ENCODE measurements around the gene KIF23. TPM values are rescaled to one million over a fixed set of nuclear protein-coding genes. Genes with fewer than 3 reads are reported as not detected.
"Not testable (repeated sequence)": the region's sequence is repeated elsewhere in the genome, so short reads cannot be mapped to it uniquely, and the experiment has no call there.

Gene KIF23
- total RNA-seq, 1 donor from 2014 or later = 1.5 TPM

DNA sequence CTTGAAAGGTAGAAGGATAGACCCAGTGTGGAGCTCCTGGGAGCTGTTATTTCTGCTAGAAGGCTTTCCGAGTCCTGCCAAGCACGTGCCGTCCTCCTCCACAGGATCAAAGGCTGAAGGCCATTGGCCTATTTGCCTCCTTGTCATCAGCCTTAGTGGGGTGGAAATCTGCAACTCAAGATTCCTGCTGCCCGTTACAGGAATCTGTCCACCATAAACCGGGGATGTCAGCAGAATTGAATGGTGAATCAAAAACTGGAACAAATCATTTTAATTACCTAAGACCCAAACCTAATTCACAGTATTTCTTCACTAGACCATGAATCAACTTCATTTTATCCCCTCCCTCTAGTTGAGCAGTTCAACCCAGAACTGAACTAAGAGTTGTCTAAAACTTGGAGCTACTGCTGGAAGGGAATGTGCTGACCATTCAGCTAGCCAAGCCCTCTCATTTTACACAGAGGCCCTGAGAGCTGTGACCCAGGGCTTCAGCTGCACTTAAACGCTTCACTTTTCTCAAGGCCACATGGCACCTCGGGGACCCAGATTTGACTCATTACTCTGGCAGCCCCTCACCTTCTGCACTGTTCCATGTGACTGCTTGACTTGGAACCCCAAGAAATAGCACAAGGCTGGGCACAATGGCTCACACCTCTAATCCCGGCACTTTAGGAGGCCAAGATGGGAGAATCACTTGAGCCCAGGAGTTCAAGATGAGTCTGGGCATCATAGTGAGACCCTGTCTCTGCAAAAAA, 36.8 kb upstream of the KIF23 start:
- ATAC-seq (ENCODE audit: low read depth) (no peak), DNase-seq (no peak)
- intact Hi-C loops (cut with micrococcal nuclease) = no loop called here
- ChIA-PET CTCF (no interaction called here), POLR2A (no interaction called here)
- Mint-ChIP-seq H3K4me1 (no peaks in the 10 kb centered on the region), H3K27me3 (peaks cover 26% of the 10 kb centered on the region), H3K9me3 (no peaks in the 10 kb centered on the region), H3K27ac (no peak overlapping the region), H3K4me3 (no peak overlapping the region), H3K36me3 (ENCODE audit: low read depth) (no peaks in the 10 kb centered on the region)
- TF ChIP-seq, protein P1, sequence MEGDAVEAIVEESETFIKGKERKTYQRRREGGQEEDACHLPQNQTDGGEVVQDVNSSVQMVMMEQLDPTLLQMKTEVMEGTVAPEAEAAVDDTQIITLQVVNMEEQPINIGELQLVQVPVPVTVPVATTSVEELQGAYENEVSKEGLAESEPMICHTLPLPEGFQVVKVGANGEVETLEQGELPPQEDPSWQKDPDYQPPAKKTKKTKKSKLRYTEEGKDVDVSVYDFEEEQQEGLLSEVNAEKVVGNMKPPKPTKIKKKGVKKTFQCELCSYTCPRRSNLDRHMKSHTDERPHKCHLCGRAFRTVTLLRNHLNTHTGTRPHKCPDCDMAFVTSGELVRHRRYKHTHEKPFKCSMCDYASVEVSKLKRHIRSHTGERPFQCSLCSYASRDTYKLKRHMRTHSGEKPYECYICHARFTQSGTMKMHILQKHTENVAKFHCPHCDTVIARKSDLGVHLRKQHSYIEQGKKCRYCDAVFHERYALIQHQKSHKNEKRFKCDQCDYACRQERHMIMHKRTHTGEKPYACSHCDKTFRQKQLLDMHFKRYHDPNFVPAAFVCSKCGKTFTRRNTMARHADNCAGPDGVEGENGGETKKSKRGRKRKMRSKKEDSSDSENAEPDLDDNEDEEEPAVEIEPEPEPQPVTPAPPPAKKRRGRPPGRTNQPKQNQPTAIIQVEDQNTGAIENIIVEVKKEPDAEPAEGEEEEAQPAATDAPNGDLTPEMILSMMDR (IDR thresholded peaks at IDR 0.05) = no peak

DNA sequence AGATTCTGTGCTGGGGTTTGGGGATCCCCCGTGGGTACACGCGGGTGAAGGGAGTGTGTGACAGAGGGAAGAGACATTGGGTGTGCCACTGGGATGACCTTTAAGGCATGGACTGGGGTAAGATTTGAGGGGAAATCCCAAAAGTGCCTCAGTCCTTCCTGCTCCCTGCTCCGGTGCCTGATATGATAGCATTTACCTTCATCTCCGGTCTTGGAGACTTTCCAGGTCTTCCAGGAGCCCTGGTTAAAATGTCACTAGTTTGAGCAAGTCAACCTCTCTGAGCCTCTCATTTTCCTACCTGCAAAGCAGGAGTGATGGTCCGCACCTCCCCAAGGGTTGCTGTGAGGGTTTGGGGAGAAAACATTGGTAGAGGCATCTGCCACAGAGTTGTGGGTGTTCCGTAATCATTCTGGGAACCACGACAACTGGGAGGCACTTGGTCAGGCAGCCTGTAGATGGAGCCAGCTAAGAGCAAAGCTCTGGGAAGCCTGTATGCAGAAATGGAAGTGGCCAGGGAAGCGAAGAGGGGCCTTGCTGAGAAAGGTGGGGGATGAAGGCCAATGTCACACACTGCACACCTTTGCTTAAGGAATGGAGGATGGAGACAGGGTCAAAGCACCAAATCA, 33.9 kb upstream of the KIF23 start:
- ChIA-PET CTCF (no interaction called here), POLR2A (no interaction called here)
- H3K36me3 Mint-ChIP-seq (ENCODE audit: low read depth) = no peaks in the 10 kb centered on the region
- H3K9me3 Mint-ChIP-seq = no peaks in the 10 kb centered on the region
- H3K27ac Mint-ChIP-seq = no peak overlapping the region
- no peak overlapping the region for H3K4me3 Mint-ChIP-seq
- H3K27me3 Mint-ChIP-seq = peaks cover 14% of the 10 kb centered on the region
- DNase-seq = no peak
- no peak for ATAC-seq (ENCODE audit: low read depth)
- TF ChIP-seq, protein P1 (IDR thresholded peaks at IDR 0.05) = no peak
- no peaks in the 10 kb centered on the region for H3K4me1 Mint-ChIP-seq
- intact Hi-C loops (cut with micrococcal nuclease) = no loop called here

GRCh38 chr15:69380726-69381105, 33.4 kb upstream of the KIF23 start:
- Mint-ChIP-seq H3K27ac (no peak overlapping the region), H3K27me3 (peaks cover 11% of the 10 kb centered on the region), H3K4me3 (no peak overlapping the region), H3K4me1 (no peaks in the 10 kb centered on the region), H3K36me3 (ENCODE audit: low read depth) (no peaks in the 10 kb centered on the region), H3K9me3 (no peaks in the 10 kb centered on the region)
- ChIA-PET POLR2A (no interaction called here), CTCF (no interaction called here)
- intact Hi-C loops (cut with micrococcal nuclease) = no loop called here
- ATAC-seq (ENCODE audit: low read depth) = no peak
- TF ChIP-seq, protein P1 (IDR thresholded peaks at IDR 0.05) = no peak
- no peak for DNase-seq

DNA sequence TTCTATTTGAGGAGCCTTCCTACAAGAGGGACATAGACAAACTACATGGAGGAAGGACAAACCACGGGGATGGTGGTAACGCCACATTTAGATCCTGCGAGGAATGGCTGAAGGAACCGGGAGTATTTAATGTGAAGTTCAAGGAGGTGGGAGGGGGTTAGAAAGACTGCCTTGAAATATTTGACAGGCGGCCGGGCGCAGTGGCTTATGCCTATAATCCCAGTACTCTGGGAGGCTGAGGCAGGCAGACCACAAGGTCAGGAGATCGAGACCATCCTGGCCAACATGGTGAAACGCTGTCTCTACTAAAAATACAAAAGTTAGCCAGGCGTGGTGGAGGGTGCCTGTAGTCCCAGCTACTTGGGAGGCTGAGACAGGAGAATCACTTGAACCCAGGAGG, 32.0 kb upstream of the KIF23 start:
- H3K27ac Mint-ChIP-seq; H3K4me3 Mint-ChIP-seq; ATAC-seq (ENCODE audit: low read depth); H3K4me1 Mint-ChIP-seq; DNase-seq; intact Hi-C loops (cut with micrococcal nuclease); POLR2A ChIA-PET; H3K36me3 Mint-ChIP-seq (ENCODE audit: low read depth); H3K9me3 Mint-ChIP-seq; H3K27me3 Mint-ChIP-seq; CTCF ChIA-PET: not testable (repeated sequence)

DNA sequence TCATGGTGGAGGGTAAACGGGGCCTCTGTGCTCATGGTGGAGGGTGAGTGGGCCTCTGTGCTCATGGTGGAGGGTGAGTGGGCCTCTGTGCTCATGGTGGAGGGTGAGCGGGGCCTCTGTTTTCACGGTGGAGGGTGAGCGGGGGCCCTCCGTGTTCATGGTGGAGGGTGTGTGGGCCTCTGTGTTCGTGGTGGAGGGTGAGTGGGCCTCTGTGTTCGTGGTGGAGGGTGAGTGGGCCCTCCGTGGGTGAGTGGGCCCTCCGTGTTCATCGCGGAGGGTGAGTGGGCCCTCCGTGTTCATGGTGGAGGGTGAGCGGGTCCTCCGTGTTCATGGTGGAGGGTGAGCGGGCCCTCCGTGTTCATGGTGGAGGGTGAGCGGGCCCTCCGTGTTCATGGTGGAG, 30.1 kb upstream of the KIF23 start:
- POLR2A ChIA-PET; H3K27me3 Mint-ChIP-seq; ATAC-seq (ENCODE audit: low read depth); DNase-seq; H3K27ac Mint-ChIP-seq; CTCF ChIA-PET; H3K36me3 Mint-ChIP-seq (ENCODE audit: low read depth); intact Hi-C loops (cut with micrococcal nuclease); H3K4me3 Mint-ChIP-seq; H3K4me1 Mint-ChIP-seq; H3K9me3 Mint-ChIP-seq: not testable (repeated sequence)

DNA sequence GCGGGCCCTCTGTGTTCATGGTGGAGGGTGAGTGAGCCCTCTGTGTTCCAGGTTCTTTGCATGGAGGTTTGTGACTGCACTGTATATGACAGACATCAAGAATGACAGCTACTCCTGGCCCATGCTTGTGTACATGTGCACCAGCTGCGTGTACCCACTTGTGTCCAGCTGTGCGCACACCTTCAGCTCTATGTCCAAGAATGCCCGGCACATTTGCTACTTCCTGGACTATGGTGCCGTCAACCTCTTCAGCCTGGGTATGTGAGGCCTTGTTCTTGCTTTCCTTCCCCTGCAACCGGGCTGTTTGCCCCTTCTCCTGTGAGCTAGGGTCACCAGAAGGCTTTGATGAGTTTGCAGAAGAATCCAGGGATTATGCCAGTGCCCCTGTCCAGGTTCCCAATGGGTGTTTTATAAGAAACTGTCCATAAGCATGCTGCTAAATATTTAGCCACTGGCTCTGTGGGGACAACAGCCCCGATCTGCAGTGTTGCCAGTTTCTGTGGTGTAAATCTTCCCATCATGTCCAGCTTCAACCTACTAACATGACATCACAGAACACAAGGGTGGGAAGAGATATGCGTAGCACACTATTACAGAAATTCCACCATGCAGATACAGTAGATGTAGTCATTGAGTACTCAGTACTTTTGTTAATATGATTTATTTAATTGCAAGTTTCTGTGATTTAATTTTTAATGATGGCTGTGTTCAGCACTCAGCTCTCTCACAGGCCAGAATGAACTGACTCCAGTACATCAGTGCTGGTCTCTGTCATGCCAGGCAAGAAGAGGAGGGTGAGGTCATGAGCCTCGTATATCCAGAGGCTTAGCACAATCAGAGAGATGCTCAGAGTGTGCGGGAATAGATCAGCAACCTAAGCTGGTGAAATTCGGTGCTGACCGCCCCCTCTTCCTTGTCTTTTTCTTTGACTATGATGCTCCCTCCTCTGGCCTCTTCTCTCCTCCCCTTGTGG, 29.2 kb upstream of the KIF23 start:
- TF ChIP-seq, protein P1 (IDR thresholded peaks at IDR 0.05) = no peak
- peaks cover 2% of the 10 kb centered on the region for H3K27me3 Mint-ChIP-seq
- H3K36me3 Mint-ChIP-seq (ENCODE audit: low read depth) = no peaks in the 10 kb centered on the region
- ChIA-PET POLR2A (no interaction called here), CTCF (no interaction called here)
- H3K9me3 Mint-ChIP-seq = no peaks in the 10 kb centered on the region
- H3K27ac Mint-ChIP-seq = no peak overlapping the region
- H3K4me1 Mint-ChIP-seq = no peaks in the 10 kb centered on the region
- no peak overlapping the region for H3K4me3 Mint-ChIP-seq
- ATAC-seq (ENCODE audit: low read depth) (no peak), DNase-seq (no peak)
- intact Hi-C loops (cut with micrococcal nuclease) = no loop called here

Data from activated B cell treated with CpG ODN at 0.5 μM for 24 hours (primary cell).